K562 (cell line): Measurements from ENCODE around the gene ERCC1. TPM values are rescaled to one million over a fixed set of nuclear protein-coding genes. Genes with fewer than 3 reads are reported as not detected.
A peak's percentile ranks its signal among the peaks of the same experiment; 100 is the strongest.

Experiments used
- ARID1B ChIP-seq: fragments of 450-650 bp; IDR thresholded peaks from 2 replicates; pipeline ENCODE4 v1.6.1; 2016; ENCODE audit warnings: antibody characterized with exemption, mild to moderate bottlenecking, inconsistent platforms
- BHLHE40 ChIP-seq: IDR thresholded peaks from 2 replicates; pipeline ENCODE4 v1.6.1; 2011; ENCODE audit warnings: low read length, improper control_type of control experiment
- BRD9 ChIP-seq: fragments of 450-650 bp; IDR thresholded peaks from 2 replicates; pipeline ENCODE4 v1.6.1; 2018; ENCODE audit warnings: low read depth; ENCODE audit not compliant: partially characterized antibody
- CC2D1A ChIP-seq: fragments of 450-650 bp; IDR thresholded peaks from 2 replicates; pipeline ENCODE4 v1.6.1; 2017; ENCODE audit warnings: mild to moderate bottlenecking
- CHD1 ChIP-seq: fragments of 200-600 bp; sonication (generic); IDR thresholded peaks from one replicate; pipeline ENCODE4 v1.6.1; 2012; ENCODE audit warnings: mild to moderate bottlenecking, moderate library complexity, low read length, inconsistent platforms
- DMBX1 ChIP-seq: fragments of 250-450 bp; sonication (Bioruptor Pico); IDR thresholded peaks from 2 replicates; pipeline ENCODE4 v1.8.0; 2022; ENCODE audit warnings: inconsistent platforms, mild to moderate bottlenecking, moderate library complexity, borderline replicate concordance
- DNMT1 ChIP-seq: fragments of 450-650 bp; IDR thresholded peaks from 2 replicates; pipeline ENCODE4 v1.6.1; 2016; ENCODE audit warnings: antibody characterized with exemption, mild to moderate bottlenecking
- EHMT2 ChIP-seq: fragments of 450-650 bp; IDR thresholded peaks from 2 replicates; pipeline ENCODE4 v1.6.1; 2018; ENCODE audit warnings: antibody characterized with exemption
- ESRRB ChIP-seq: fragments of 250-450 bp; sonication (Bioruptor Pico); IDR thresholded peaks from 2 replicates; pipeline ENCODE4 v1.5.0; 2020; ENCODE audit warnings: mild to moderate bottlenecking, moderate library complexity, borderline replicate concordance
- FOS ChIP-seq: IDR thresholded peaks from 3 replicates; pipeline ENCODE4 v1.6.1; 2011; ENCODE audit not compliant: insufficient read length; ENCODE audit errors: extremely low read depth
- FOXJ3 ChIP-seq: sonication (generic); formaldehyde crosslinking; IDR thresholded peaks from 2 replicates; pipeline ENCODE4 v1.4.0; 2020; ENCODE audit warnings: mild to moderate bottlenecking, missing genetic modification reagents
- GATA2 ChIP-seq: sonication (generic); formaldehyde crosslinking; IDR thresholded peaks from 2 replicates; pipeline ENCODE4 v1.4.0; 2020; ENCODE audit warnings: mild to moderate bottlenecking, missing genetic modification reagents
- MTA3 ChIP-seq: fragments of 450-650 bp; formaldehyde crosslinking; IDR thresholded peaks from 2 replicates; pipeline ENCODE4 v1.6.1; 2017; ENCODE audit warnings: mild to moderate bottlenecking, borderline replicate concordance
- NFE2L1 ChIP-seq: fragments of 450-650 bp; IDR thresholded peaks from 2 replicates; pipeline ENCODE4 v1.6.1; 2016; ENCODE audit warnings: missing genetic modification characterization, low read depth, mild to moderate bottlenecking, missing compliant biosample characterization, moderate library complexity, borderline replicate concordance
- NFIX ChIP-seq: fragments of 250-450 bp; sonication (Bioruptor Pico); IDR thresholded peaks from 2 replicates; pipeline ENCODE4 v1.4.0; 2020; ENCODE audit warnings: low read depth, mild to moderate bottlenecking, moderate library complexity
- PYGO2 ChIP-seq: fragments of 450-650 bp; IDR thresholded peaks from 2 replicates; pipeline ENCODE4 v1.6.1; 2016; ENCODE audit warnings: mild to moderate bottlenecking, missing genetic modification characterization, moderate library complexity, missing compliant biosample characterization
- RUNX1 ChIP-seq: sonication (generic); IDR thresholded peaks from 2 replicates; pipeline ENCODE4 v1.6.1; 2016; ENCODE audit warnings: antibody characterized with exemption, low read depth
- TFAM ChIP-seq: fragments of 250-450 bp; sonication (Bioruptor Pico); conservative IDR thresholded peaks from 2 replicates; pipeline ENCODE4 v1.5.0; 2021; ENCODE audit warnings: mild to moderate bottlenecking, moderate library complexity
- ZNF217 ChIP-seq: sonication (generic); formaldehyde crosslinking; IDR thresholded peaks from 2 replicates; pipeline ENCODE4 v1.8.0; 2022; ENCODE audit warnings: mild to moderate bottlenecking, missing genetic modification reagents
- polyA plus RNA-seq, 8 experiments: library from polyadenylated mRNA; depleted of rRNA in 4 of 8; stranded (reverse) in 5 of 8; unstranded in 3 of 8; fragments of >200 nt; fragmentation: Nextera tagmentation in 2 of 8; fragmentation: Illumina TruSeq in 1 of 8; extraction: Ambion mirVana in 2 of 8; extraction: Trizol in 1 of 8; gene quantifications; 2 replicates each; pipeline versions ENCODE4 v1.2.1 to v1.2.3, GENCODE V29; 2011 to 2014; ENCODE audit warnings: inconsistent platforms in 1 of 8, missing spikeins in 1 of 8
- total RNA-seq, 7 experiments: library from RNA; depleted of rRNA in 6 of 7; stranded (reverse); fragments of >200 nt in 6 of 7; fragmentation: Illumina TruSeq in 2 of 7; extraction: Trizol in 2 of 7; gene quantifications; 2 replicates each; pipeline versions ENCODE4 v1.2.1 to v1.2.3, GENCODE V29; 2011 to 2021; ENCODE audit warnings: low replicate concordance in 1 of 7
- TF ChIP-seq, protein P1 (sequence below): fragments of 250-450 bp; sonication (Bioruptor Pico); IDR thresholded peaks from 2 replicates; pipeline ENCODE4 v1.9.0; 2021; ENCODE audit warnings: mild to moderate bottlenecking, inconsistent platforms
- TF ChIP-seq, protein P2 (sequence below): fragments of 200-800 bp; sonication (Bioruptor generic); IDR thresholded peaks from 2 replicates; pipeline ENCODE4 v1.6.1; 2017; ENCODE audit warnings: missing genetic modification characterization, missing compliant biosample characterization
- TF ChIP-seq, protein P3 (sequence below): fragments of 450-650 bp; conservative IDR thresholded peaks from 2 replicates; pipeline ENCODE4 v1.6.1; 2016; ENCODE audit warnings: missing genetic modification characterization, low read depth, mild to moderate bottlenecking, missing compliant biosample characterization, moderate library complexity
- TF ChIP-seq, protein P4 (sequence below): fragments of 250-450 bp; sonication (Bioruptor Pico); IDR thresholded peaks from 2 replicates; pipeline ENCODE4 v1.5.0; 2021

ERCC1 gene
- total and polyA plus RNA-seq, 9 of the 15 experiments (the other 6 are each of a cell fraction or from before 2014, with no cell fraction given), result 9.3 to 92.6 (median 60.0) TPM

DNA sequence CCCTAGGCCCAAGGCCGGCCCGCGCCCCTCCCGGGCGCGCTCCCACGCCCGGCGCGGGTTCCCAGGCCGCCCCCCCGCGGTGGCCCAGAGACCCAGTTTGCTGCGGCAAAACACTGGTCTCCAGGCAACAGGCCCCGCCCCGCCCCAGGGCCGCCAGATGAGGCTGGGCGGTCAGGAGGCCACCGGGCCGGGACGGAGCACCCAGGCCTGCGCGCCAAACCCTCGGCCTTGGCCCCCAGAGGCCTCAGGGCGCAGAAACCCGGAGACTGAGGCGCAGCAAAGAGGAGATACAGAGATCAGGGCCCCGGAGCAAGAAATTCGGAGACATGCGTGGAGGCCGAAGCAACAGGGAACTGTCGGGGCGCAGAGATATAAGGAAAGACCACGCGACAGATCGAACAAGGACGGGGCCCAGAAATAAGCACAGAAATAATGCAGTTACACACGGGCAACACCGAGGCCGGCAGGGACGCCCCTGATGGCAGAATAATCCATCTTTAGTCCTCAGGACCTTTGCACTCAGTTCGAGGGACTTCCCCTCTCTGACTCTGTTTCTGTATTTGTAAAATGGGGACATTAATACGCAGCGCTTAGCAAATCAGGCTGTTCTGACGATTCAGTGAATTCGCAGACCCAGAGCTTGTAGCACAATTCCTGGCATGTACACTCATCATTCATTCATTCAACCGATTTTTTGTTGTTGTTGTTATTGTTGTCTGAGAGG, 20.8 kb upstream of the ERCC1 start (continued):
- TF ChIP-seq, protein P1, sequence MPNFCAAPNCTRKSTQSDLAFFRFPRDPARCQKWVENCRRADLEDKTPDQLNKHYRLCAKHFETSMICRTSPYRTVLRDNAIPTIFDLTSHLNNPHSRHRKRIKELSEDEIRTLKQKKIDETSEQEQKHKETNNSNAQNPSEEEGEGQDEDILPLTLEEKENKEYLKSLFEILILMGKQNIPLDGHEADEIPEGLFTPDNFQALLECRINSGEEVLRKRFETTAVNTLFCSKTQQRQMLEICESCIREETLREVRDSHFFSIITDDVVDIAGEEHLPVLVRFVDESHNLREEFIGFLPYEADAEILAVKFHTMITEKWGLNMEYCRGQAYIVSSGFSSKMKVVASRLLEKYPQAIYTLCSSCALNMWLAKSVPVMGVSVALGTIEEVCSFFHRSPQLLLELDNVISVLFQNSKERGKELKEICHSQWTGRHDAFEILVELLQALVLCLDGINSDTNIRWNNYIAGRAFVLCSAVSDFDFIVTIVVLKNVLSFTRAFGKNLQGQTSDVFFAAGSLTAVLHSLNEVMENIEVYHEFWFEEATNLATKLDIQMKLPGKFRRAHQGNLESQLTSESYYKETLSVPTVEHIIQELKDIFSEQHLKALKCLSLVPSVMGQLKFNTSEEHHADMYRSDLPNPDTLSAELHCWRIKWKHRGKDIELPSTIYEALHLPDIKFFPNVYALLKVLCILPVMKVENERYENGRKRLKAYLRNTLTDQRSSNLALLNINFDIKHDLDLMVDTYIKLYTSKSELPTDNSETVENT, result no peak
- TF ChIP-seq BRD9 (no peak), PYGO2 (tag) (no peak), CHD1 (no peak), RUNX1 (no peak; the same call in 1 of the 2 replicates), ARID1B (peak; percentile 35; the same call in 1 of the 2 replicates), GATA2 (CRISPR knock-in tag) (no peak), NFIX (CRISPR knock-in tag) (no peak), BHLHE40 (no peak), NFE2L1 (tag) (no peak), MTA3 (0 out of 2 replicates have a peak, but pooled peaks have one; percentile 27), FOXJ3 (peak; percentile 93), FOS (no peak), TFAM (CRISPR knock-in tag) (no peak), ZNF217 (CRISPR knock-in tag) (no peak), DMBX1 (CRISPR knock-in tag) (peak; percentile 66; the same call in 1 of the 2 replicates), EHMT2 (no peak), DNMT1 (no peak), ESRRB (CRISPR knock-in tag) (no peak), CC2D1A (no peak)
- TF ChIP-seq, protein P2, sequence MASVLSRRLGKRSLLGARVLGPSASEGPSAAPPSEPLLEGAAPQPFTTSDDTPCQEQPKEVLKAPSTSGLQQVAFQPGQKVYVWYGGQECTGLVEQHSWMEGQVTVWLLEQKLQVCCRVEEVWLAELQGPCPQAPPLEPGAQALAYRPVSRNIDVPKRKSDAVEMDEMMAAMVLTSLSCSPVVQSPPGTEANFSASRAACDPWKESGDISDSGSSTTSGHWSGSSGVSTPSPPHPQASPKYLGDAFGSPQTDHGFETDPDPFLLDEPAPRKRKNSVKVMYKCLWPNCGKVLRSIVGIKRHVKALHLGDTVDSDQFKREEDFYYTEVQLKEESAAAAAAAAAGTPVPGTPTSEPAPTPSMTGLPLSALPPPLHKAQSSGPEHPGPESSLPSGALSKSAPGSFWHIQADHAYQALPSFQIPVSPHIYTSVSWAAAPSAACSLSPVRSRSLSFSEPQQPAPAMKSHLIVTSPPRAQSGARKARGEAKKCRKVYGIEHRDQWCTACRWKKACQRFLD (CRISPR knock-in tag), result no peak; the same call in 1 of the 2 replicates
- TF ChIP-seq, protein P3, sequence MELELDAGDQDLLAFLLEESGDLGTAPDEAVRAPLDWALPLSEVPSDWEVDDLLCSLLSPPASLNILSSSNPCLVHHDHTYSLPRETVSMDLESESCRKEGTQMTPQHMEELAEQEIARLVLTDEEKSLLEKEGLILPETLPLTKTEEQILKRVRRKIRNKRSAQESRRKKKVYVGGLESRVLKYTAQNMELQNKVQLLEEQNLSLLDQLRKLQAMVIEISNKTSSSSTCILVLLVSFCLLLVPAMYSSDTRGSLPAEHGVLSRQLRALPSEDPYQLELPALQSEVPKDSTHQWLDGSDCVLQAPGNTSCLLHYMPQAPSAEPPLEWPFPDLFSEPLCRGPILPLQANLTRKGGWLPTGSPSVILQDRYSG (tag), result no peak
- TF ChIP-seq, protein P4, sequence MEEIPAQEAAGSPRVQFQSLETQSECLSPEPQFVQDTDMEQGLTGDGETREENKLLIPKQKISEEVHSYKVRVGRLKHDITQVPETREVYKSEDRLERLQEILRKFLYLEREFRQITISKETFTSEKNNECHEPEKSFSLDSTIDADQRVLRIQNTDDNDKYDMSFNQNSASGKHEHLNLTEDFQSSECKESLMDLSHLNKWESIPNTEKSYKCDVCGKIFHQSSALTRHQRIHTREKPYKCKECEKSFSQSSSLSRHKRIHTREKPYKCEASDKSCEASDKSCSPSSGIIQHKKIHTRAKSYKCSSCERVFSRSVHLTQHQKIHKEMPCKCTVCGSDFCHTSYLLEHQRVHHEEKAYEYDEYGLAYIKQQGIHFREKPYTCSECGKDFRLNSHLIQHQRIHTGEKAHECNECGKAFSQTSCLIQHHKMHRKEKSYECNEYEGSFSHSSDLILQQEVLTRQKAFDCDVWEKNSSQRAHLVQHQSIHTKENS (CRISPR knock-in tag), result no peak
